Hematopoietic multipotent progenitor cell treated with erythropoietin and hydrocortisone succinate and interleukin-3 and kit ligand, for 4 days (in vitro differentiated cells): ENCODE measurements around the gene CYB561D2.

Source experiments
- DNase-seq: peaks from one replicate; pipeline ENCODE4 v3.0.0-alpha.2; 2015

Gene CYB561D2

DNA sequence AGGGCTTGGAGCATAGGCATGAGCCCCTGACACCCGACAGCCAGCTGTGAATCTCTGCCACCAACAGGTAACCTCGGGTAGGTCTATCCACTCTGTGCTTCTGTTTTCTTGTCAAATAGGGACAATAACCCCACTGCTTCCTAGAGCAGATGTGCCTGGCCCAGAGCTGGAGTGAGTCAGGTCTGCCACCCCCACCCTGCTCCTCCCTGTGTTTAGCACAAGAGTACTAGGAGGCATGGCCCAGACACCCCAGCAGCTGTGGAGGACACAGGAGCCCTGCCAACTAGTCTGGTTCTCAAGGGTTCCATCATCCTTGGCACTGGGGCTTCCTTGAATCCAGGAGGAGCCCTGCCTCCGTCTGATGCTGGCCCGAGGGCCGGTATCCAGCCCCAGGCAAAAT, 42.4 kb downstream of the CYB561D2 start:
- no peak for DNase-seq

DNA sequence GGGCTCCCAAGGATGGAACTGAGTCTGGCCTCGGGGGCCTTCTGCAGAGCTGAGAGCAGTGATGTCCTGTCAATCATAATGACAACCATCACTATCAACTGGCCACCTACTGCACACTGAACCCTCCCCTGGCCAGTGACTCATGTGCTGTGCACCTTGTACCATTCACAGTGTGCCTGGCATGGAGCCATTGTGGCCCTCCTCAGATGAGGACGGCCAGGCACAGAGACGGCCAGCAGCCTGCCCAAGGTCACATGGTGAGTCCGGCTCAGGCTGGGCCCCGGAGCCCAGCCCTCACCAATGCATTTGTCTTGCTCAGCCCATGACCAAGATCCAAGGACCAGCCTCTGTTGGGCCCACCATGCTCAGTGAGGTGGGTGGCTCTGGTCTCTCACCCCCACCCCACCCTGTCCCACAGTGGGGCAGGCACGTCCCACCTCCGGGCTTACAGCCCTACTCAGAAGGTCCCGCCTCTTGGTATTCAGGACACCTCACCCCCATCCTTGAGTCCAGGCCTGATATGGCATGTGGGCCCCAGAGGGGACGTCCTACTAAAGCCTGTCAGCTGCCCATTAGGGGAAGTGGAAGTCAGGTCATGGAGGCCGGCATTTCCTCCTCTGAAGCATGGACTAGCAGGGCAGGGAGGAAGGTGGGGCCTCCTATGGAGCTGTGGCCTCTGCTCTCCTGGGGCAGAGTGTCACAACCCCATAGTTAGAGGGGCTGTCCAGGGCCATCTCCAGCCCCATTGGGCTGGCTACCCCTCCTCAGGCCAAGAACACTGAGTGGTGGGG, 44.6 kb downstream of the CYB561D2 start:
- peak; percentile 21 for DNase-seq

DNA sequence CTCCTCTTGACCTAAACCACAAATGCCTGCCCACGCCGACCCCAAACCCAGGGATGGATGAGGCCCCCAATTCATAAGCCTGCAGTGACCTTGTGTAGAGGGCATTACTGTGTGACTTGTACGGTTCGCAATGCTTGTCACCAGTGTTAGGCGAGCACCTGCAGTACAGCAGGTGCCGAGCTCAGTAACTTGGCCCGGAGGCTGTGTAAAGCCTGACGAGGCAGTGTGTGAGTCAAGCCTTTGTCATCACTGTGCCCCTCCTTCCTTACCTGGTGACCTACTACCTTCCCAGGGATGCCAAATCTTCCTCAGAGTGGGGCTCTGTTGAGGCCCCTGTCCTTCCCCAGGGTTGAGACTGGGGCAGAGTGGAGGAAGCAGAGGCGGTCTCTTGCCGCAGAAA, 45.8 kb downstream of the CYB561D2 start:
- no peak for DNase-seq

DNA sequence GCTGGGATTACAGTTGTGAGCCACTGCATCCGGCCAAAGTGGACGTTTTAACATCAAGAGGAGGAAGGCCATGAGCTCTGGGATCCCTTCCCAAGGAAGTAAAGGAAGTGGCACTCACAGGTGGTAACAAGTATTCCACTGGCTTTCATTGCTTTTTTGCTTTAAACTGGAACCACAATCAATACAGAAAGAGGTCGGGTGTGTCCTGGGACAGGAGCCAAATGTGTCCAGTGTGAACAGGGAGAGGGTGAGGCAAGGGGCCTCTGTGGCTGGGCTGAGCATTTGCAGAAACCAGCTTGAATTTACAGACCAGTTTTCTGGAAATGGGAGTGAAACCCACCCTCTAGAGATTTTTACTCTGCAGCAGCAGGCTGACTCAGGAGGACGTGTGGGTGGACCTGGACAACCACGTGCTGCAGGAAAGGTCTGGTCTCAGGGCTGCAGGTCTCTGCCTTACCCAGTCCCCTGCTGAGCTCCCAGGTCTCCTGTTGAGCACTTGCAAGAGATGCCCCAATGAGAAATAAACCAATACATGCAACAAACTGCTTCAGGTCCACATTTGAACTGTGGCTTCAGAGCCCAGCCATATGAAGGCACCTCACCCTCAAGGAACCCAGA, 51.4 kb downstream of the CYB561D2 start:
- DNase-seq: no peak
